ENCODE results near the gene CDKAL1.
"Not testable (repeated sequence)": the region's sequence is repeated elsewhere in the genome, so short reads cannot be mapped to it uniquely, and the experiment has no call there.

The CDKAL1 gene

DNA sequence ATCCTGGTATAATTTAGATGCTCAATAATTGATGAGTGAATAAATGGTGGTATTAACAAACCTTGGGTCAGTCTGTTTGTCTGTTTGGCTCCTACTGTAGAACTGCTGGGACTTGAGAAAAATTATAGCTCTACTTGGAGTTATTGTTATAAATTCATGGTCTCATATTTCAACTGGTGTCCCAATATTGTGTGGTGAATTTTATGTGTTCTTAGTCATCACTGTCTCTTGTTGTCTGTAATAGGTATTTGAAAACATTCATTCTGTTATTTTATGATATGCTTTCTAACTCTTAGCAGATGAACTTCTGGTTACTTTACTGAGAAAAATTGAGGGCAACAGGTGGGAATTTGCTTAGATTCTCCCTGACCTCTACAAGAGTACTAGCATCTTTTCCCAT is 221.4 kb downstream of the CDKAL1 start:
- no peak for DNase-seq

DNA sequence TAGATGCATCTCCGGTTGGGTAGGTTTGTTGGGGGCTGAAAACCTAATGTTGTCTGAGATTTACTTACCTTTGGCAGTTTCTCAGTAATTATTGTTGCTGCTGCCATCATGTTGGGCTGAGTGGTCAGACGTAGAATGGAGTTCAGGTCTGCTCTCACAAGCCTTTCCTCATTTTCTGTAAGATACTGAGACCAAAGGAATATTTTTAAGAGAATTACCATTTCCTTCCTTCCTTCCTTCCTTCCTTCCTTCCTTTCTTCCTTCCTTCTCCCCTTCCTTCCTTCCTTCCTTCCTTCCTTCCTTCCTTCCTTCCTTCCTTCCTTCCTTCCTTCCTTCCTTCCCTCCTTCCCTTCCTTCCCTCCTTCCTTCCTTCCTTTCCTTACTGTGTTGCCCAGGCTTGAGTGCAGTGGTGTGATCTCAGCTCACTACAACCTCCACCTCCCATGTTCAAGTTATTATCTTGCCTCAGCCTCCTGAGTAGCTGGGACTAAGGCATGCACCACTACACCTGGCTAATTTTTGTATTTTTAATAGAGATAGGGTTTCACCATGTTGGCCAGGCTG is 222.4 kb downstream of the CDKAL1 start:
- DNase-seq: not testable (repeated sequence)

DNA sequence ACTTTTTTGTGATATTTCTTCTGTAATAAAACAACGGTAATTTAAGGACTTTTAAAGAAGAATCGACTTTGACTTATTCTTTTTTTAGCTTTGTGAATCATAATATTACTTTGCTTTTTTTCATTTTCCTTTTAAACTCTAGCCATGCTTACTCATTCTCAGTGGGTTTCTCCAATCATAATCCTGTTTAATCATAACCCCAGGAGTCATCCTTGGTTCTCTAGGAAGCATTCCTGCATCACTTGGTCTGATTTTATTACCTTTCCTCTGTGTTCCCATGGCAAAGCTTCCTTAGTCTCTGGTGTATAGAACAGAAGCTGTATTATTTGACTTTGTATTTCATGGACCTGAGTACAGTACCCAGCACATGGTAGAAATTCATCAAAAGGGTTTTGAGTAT is 223.5 kb downstream of the CDKAL1 start:
- no peak for DNase-seq

DNA sequence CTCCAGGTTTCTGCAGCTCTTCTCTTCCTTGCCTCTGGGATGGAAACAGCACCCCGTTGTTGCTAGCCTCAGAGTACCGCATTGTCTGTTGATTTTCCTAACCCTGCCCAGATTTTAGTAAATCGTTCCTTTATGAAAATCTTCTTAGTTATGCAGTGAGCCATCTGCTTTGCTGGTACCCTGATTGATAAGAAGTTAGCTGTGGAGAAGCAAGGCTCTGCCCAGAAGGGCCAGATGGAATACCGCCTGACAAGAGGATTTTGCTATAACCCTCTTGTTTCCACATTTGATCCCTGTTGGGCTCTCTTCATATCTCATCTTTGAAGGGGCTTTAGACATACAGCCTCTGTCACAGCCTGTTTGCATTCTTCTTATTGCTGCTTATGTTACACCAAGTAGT is 229.0 kb downstream of the CDKAL1 start:
- no peak for DNase-seq

DNA sequence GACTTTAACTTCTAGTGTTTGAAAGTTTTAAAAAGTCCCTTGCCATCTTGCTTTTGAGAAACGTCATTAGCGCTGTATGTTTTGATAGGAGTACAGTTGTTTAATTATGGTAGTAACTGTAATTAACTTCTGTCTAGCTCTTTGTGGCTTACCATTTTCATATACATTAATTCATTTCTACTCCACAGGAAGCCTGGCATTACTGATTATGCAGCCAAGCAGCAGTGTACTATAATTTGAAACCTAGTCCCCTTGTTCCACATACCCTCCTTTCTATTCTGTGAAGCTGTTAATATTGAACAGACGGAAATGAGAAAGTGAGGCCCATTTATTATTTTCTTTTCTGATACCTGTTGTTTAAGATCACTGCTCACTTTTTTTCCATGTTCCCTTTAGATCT is 235.4 kb downstream of the CDKAL1 start:
- DNase-seq: no peak

DNA sequence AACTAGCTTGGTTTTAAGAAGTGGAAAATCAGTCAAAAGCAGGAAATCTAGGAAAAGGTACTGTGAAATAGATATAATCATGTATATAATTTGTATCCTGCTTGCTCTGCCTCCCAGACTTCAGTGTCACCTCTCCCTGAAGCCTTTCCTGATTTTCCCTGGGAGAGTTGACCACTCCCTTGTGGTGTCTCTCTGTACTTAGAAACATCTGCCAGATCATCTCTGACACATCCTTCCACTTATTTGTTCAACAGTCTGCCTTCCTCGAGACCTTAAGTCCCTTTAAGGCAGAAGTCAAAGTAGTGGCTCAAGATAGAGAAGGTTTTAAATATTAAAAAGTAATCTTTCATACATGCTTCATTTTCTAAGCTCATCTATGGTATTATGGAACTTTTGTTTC is 236.5 kb downstream of the CDKAL1 start:
- no peak for DNase-seq

DNA sequence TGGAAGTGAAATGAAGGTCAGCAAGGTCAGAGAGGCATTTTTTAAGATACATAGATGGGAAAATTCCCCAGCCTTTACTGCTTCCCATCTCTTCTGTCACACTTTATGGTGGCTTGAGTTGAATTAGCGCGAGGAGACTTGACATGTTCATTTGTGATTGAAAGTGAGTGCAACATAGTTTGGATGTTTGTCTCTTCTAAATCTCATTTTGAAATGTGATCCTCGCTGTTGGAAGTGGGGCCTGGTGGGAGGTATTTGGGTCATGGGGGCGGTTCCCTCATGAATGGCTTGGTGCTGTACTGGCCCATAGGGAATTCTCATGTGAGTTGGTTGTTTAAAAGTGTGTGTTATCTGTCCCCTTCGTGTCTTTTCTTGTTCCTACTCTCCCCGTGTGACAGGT is 237.2 kb downstream of the CDKAL1 start:
- DNase-seq: no peak

DNA sequence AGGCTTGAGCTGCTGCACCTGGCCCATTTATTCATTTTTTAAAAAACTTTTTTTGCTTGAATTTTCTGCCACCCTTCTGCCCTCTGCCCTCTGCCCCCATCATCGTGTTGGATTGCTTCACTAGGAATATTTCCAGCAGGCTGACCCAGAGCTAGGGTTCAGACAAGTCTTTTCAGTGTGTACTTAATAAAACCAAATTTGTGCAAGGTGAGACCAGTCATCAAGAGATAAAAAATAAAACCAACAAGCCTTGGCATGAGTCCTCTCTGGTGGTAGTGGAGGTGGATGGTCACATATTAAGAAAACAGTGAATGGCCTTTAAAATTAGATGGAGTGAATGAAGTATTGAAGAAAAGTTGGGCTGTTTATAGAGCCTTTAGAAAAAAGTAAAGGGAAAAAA is 239.6 kb downstream of the CDKAL1 start:
- DNase-seq: no peak

DNA sequence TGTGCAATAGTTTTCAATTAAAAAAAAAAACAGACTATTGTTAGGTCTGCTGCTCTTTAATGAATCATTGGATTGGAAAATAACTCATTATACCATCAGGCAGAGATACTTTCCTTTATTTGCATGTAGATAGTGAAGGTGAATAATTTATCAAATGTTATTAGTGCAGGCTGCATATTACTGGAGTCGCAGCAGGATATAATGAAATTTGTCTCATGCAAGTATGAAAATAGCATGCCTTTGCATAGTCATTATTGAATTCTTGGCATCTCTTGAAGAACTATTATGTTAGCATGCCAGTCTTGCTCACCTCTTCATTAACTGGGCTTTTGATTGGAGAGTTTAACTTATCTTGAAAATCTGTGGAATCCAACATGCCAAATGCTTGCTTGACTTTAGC is 241.7 kb downstream of the CDKAL1 start:
- no peak for DNase-seq

DNA sequence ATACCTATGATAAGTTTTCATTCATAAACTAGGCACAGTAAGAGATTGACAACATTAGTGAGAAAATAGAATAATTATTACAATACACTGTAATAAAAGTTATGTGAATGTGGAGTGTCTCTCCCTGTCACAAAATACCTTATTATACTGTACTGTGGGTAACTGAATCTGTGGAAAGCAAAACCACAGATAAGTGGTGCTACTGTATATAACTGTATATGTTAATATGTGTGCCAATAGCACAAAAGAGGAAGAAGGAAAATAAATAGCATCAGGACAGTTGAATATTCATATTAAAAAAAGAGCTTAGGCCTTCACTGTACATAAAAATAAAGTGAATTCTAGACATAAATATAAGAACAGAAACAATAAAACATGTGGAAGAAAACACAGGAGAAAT is 243.5 kb downstream of the CDKAL1 start:
- DNase-seq: no peak

DNA sequence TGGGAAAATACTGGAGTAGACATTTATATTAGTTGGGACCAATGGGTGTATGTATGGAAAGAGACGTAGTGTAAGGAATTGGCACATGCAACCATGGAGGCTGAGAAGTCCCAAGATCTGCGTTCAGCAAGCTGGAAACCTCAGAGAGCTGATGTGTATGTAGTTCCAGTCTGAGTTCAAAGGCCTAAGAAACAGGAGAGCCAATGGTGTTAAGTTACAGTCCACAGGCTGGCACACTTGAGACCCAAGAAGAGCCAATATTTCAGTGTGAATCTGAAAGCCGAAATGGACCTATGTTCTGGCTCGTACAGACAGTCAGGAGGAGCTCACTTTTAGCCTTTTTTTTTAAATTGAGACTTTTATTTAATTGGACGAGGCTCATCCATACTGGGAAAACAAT is 244.2 kb downstream of the CDKAL1 start:
- no peak for DNase-seq

DNA sequence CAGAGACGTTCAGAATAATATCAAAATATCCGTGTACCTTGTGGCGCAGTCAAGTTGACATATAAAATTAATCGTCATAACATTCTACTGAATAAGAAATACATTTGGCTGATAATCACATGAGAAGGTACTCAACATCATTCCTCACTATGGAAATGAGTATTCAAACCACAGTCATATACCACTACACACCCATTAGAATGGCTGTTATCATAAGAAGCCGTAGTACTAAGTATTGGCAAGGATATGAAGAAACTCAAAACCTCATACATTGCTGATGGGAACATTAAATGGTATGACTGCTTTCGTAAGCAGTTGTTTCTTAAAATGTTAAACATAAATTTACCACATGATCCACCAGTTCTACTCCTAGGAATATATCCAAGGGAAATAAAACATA is 244.7 kb downstream of the CDKAL1 start:
- DNase-seq: no peak

DNA sequence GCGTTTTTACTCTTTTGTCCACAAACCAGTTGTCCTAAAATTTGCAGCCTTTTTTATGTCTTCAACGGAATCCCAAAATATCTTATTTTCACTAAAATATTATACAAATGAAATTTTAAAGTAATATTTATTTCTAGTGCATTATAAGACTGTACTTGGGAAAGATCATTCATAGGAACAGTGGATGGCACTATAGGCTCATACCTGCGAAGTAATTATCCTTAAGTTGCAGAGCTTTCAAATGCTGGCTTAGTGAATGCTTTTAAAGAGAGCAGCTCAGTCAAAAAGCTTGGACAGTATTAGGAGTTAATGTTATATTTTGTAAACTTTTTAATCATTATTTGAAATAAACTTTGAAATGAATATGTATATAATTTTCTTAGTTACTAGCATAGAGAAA is 254.9 kb downstream of the CDKAL1 start:
- DNase-seq: no peak

DNA sequence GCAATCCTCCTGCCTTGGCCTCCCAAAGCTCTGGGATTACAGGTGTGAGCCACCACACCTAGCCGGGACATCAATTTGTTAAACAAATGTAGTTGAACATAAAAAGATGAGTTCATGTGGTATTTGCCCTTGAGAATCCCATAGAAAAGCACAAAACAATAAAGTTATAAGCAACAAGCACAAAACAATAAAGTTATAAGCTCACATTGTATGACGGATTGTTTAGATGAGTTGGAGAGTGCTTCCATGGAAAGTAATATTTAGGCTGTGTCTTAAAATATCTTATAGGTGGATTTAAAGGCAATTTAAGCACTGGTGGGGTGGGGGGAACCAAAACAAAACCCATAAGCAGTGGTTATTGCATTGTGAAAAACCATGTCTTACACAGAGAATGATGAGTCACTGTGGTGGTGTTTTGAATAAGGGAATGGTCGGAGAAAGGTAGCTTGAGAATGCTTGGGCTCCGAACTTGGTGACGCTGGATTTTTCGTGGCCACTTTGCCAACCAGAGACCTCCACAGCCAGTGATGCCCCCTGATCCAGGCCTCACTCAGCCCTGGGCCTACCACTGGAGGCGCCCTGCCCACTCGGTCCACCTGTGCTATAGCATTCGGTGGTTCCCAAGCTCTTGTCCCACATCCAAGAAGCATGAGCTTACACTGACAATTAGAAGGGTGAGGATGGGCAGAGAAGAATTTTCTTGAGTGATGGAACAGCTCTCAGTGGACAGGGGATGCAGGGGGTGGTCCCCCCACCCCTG is 256.0 kb downstream of the CDKAL1 start:
- DNase-seq: no peak

DNA sequence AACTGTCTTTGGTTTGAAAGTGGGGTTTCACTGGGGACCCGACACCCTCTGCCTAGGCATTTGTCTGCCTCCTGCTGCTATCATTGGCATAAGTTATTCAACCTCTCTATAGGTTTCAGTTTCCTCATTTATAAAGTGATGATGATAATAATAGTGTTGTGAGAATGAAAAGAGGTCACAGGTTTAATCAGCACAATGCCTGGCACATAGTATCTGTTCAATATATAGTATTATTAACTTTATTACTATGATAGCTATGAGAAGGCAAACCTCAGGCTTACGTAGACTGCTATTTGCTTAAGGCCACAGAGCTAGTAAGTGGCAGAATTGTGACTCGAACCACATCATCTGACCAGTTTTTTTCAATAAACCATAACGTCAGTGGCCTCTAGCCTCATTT is 256.8 kb downstream of the CDKAL1 start:
- DNase-seq: no peak

DNA sequence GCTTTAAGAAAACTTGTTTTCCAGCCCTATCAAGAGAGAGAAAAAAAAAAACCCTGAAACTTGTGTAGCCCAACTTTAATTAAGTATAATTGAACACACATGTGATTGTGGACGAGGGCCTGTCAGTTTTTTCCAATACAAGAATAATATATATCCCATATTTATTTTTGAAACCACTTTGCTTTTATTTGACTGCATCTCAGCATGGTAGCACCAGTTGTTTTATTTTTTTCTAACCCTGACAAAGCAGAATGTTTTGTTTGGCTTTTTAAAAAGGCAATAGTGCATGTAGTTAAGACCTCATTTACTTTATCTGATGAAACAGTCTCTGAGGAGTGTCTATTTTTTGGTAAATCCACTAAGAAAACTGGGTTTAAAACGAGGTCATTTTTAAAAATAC is 257.7 kb downstream of the CDKAL1 start:
- DNase-seq: no peak

DNA sequence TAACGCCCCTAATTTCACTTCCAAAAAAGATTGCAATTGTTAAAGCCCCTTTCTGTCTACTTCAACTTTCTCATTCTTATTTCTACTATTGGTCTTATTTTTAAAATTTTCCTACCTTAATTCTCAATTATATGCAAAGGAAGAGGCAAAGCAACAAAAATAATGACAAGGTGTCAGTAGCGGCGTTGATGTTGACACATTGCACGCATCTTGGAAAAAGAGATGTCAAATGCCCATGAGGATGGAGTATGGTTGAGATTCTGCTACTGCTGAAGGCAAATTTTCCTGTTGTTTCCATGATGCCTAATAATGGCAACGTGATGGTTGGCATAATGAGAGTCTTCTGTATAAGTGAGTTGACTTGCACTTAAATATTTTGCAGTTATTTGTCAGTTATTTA is 258.9 kb downstream of the CDKAL1 start:
- no peak for DNase-seq

DNA sequence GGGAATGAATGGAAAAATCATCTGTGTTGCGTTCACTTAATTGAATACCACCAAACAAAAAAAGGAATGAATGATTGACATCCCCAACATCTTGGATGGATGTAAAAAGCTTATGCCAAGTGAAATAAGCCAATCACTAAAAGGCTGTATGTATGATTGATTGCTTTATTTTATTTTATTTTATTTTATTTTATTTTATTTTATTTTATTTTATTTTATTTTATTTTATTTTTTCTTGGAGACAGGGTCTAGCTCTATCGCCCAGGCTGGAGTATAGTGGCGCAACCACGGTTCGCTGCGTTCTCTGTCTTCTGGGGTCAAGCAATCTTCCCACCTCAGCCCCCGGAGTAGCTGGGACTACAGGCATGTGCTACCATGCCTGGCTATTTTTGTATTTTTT is 263.3 kb downstream of the CDKAL1 start:
- DNase-seq: no peak

DNA sequence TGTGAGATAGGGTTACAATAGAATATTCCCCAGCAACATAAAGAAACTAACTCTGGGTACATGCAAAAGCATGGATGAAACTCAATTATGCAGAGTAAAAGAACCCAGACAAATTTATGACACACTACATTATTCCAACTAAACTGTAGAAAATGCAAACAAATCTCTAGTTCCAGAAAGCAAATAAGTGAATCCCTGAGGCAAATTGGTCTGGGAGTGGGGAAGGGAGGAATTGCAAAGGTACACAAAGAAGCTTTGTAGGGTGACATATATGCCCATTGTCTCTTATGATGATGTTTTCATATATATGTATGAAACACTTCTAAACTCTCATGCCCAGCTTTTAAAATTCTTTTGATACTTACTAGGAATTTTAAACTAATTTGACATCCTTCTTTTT is 266.0 kb downstream of the CDKAL1 start:
- no peak for DNase-seq

DNA sequence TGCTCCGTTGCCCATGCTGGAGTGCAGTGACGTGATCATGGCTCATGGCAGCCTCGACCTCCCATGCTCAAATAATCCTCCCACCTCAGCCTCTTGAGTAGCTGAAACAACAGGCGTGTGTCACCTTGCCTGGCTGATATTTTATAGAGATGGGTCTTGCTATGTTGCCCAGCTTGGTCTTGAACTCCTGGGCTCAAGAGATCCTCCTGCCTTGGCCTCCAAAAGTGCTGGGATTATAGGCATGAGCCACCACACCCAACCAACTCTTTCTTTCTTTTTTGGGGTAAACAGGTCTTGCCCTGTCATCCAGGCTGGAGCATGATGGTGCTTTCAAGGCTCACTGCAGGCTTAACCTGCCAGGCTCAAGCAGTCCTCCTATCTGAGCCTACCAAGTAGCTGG is 266.4 kb downstream of the CDKAL1 start:
- DNase-seq: no peak

DNA sequence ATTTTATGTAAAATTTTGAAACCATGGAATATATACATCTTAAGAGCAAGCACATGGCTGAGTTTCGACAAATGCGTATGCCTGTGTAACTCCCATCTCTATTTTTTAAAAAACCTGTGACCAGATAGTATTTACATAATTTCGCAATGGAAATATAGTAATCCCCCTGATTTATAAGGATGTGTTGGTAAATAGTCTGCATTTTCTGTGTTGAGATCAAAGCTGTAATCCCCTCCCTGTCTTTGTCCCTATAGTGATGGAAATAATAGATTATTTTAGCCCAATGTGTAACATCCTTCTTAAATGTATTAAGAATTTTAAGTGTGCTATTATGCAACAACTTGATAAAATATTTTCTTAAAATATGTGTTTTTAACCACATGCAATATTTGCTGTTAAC is 267.3 kb downstream of the CDKAL1 start:
- DNase-seq: no peak

DNA sequence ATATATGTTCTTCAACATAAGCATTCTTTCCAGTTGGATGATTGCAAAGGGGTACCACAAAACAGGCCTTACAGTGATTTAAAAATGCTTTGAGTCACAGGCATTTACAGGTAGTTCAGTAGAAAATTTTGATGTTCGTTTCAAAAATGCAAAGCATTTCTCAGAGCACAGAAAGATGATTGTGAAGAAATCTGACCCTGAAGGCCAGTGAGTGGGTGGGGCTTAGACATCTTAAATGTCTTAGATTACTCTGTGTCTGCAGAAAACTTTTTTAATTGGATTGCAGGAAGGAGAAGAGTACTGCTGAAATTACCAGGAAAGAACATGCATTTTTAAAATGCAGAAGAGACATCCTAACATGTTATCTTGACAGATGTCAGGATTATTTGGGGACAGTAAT is 268.3 kb downstream of the CDKAL1 start:
- DNase-seq: no peak

DNA sequence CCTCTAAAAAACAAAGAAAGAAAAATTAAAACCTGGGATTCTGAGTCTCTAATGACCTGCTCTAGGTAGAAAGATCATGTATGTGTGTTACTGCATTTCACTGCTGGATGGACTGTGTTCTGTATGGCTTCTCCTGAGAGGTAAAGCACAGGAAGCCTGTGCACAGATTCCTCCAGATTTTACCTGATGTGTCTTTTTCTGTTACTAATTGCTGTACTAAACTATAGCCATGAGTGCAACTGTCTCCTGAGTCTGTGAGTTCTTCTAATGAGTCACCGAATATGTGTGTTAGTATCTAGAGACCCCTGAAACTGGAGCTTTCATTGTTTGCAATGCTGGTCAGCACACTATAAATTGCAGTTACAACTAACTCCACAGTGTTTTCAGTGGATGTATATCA is 270.8 kb downstream of the CDKAL1 start:
- no peak for DNase-seq

DNA sequence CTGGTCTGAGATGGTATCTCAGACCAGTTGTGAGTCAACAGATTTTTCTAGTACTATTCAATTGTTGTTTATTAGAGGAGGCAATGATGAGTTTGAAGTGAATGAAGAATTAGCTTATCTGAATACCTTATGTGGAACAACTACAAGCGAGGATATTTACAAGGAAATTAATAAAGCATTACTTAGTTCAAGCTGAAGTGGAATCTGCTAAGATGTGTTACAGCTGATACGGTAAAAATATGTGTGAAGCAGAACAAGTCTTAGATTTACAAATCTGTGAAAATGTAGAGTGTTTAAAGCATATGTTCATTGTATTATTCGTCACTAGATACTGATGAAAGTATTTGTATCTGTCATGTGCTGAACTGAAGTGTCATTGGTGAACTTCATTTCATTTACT is 272.4 kb downstream of the CDKAL1 start:
- DNase-seq: no peak

DNA sequence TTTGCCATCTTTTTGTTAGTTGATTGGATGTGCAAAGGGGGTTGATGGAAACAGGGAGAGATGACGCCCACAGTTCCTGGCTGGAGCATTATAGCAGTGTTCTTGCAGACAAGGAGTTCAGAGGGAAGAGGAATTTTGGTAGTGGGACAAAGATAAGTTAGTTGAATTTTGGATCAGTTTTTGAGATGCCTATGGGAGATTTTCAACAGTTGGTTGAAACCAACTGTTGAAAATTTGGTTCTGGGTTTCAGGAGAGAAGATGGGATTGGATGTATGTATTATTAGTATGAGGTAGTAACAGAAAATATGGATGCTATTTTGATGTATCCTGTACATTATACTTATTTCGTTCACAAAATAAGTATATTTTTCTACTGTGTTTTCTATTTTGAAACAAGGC is 274.2 kb downstream of the CDKAL1 start:
- no peak for DNase-seq
